ENCODE results near the gene BOK. TPM values are rescaled to one million over a fixed set of nuclear protein-coding genes. Genes with fewer than 3 reads are reported as not detected.

Gene BOK
- polyA plus RNA-seq, 3 donors: 0.05 TPM; not detected in 2

- Mint-ChIP-seq H3K36me3 (peaks cover 2% of the 10 kb centered on the region in 2 donors), H3K27me3 (ENCODE audit: low read depth in 3 of 3) (peaks cover 24 to 31% (median 26%) of the 10 kb centered on the region in 3 donors), H3K9me3 (peaks cover 0 to 6% (median 4%) of the 10 kb centered on the region in 7 donors), H3K27ac (no peak overlapping the region), H3K4me3 (no peak overlapping the region), H3K4me1 (peaks cover 5% of the 10 kb centered on the region)
- DNase-seq: no peak
- no peak overlapping the region for H3K9ac ChIP-seq (ENCODE audit: insufficient read depth, low read length, poor library complexity, severe bottlenecking)
- H3K4me2 ChIP-seq (replicated peaks; ENCODE audit: extremely low read depth, low read length, poor library complexity, severe bottlenecking): no peak overlapping the region
- H4K20me1 ChIP-seq (ENCODE audit: insufficient read depth, low read length): no peaks in the 10 kb centered on the region
- H3K36me3 ChIP-seq (replicated peaks in 1 of 2; ENCODE audit: control insufficient read depth in 1 of 2, insufficient read depth in 2 of 2, low read length in 2 of 2): no peaks in the 10 kb centered on the region
- no peak overlapping the region for H2AFZ ChIP-seq (ENCODE audit: insufficient read depth, low read depth, low read length, poor library complexity, severe bottlenecking)
- H3K27ac ChIP-seq (ENCODE audit: low read depth in 1 of 2, low read length in 2 of 2): no peak overlapping the region
- no peaks in the 10 kb centered on the region for H3K9me3 ChIP-seq (replicated peaks in 1 of 2; ENCODE audit: control insufficient read depth in 1 of 2, insufficient read depth in 1 of 2, low read length in 2 of 2)
- peaks cover 0 to 20% of the 10 kb centered on the region in 2 donors for H3K27me3 ChIP-seq (ENCODE audit: control insufficient read depth in 2 of 2, insufficient read depth in 2 of 2, low read length in 2 of 2)
- no peaks in the 10 kb centered on the region for H3K79me2 ChIP-seq (ENCODE audit: insufficient read depth, low read length)
- WGBS (ENCODE audit: insufficient coverage): 88% methylated on average over 10 of the region's 13 CpGs
- H3K4me3 ChIP-seq (replicated peaks in 1 of 3; ENCODE audit: low read depth in 2 of 3, low read length in 3 of 3): no peak overlapping the region
- intact Hi-C loops (cut with micrococcal nuclease): no loop called here
- TF ChIP-seq, protein P1, sequence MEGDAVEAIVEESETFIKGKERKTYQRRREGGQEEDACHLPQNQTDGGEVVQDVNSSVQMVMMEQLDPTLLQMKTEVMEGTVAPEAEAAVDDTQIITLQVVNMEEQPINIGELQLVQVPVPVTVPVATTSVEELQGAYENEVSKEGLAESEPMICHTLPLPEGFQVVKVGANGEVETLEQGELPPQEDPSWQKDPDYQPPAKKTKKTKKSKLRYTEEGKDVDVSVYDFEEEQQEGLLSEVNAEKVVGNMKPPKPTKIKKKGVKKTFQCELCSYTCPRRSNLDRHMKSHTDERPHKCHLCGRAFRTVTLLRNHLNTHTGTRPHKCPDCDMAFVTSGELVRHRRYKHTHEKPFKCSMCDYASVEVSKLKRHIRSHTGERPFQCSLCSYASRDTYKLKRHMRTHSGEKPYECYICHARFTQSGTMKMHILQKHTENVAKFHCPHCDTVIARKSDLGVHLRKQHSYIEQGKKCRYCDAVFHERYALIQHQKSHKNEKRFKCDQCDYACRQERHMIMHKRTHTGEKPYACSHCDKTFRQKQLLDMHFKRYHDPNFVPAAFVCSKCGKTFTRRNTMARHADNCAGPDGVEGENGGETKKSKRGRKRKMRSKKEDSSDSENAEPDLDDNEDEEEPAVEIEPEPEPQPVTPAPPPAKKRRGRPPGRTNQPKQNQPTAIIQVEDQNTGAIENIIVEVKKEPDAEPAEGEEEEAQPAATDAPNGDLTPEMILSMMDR (IDR thresholded peaks at IDR 0.05): no peak
- peaks cover 6 to 8% of the 10 kb centered on the region in 2 donors for H3K4me1 ChIP-seq (ENCODE audit: control insufficient read depth in 1 of 2, insufficient read depth in 2 of 2, low read length in 2 of 2)
Measured at GRCh38 chr2:241535871-241536655, 22.5 kb upstream of the BOK start.

- Mint-ChIP-seq H3K27me3 (ENCODE audit: low read depth in 3 of 3) (peaks cover 40 to 55% (median 44%) of the 10 kb centered on the region in 3 donors), H3K9me3 (peaks cover 0 to 11% (median 5%) of the 10 kb centered on the region in 7 donors), H3K4me1 (peaks cover 5% of the 10 kb centered on the region), H3K27ac (no peak overlapping the region), H3K36me3 (peaks cover 2% of the 10 kb centered on the region in 2 donors), H3K4me3 (peak overlapping the region in 1 of 2 donors; percentile 32)
- Histone ChIP-seq H3K4me1 (ENCODE audit: control insufficient read depth in 1 of 2, insufficient read depth in 2 of 2, low read length in 2 of 2) (peaks cover 6 to 12% of the 10 kb centered on the region in 2 donors), H3K9ac (ENCODE audit: insufficient read depth, low read length, poor library complexity, severe bottlenecking) (no peak overlapping the region), H2AFZ (ENCODE audit: insufficient read depth, low read depth, low read length, poor library complexity, severe bottlenecking) (no peak overlapping the region), H3K27me3 (ENCODE audit: control insufficient read depth in 2 of 2, insufficient read depth in 2 of 2, low read length in 2 of 2) (peaks cover 3 to 41% of the 10 kb centered on the region in 2 donors), H3K4me3 (replicated peaks in 1 of 3; ENCODE audit: low read depth in 2 of 3, low read length in 3 of 3) (no peak overlapping the region), H3K9me3 (replicated peaks in 1 of 2; ENCODE audit: control insufficient read depth in 1 of 2, insufficient read depth in 1 of 2, low read length in 2 of 2) (peaks cover 0 to 7% of the 10 kb centered on the region in 2 donors), H3K79me2 (ENCODE audit: insufficient read depth, low read length) (no peaks in the 10 kb centered on the region), H3K36me3 (replicated peaks in 1 of 2; ENCODE audit: control insufficient read depth in 1 of 2, insufficient read depth in 2 of 2, low read length in 2 of 2) (no peaks in the 10 kb centered on the region), H3K4me2 (replicated peaks; ENCODE audit: extremely low read depth, low read length, poor library complexity, severe bottlenecking) (no peak overlapping the region), H3K27ac (ENCODE audit: low read depth in 1 of 2, low read length in 2 of 2) (no peak overlapping the region), H4K20me1 (ENCODE audit: insufficient read depth, low read length) (no peaks in the 10 kb centered on the region)
- WGBS (ENCODE audit: insufficient coverage): 92% methylated on average over 12 of the region's 15 CpGs
- no peak for DNase-seq
- intact Hi-C loops (cut with micrococcal nuclease): no loop called here
- TF ChIP-seq, protein P1 (IDR thresholded peaks at IDR 0.05): no peak
Measured at GRCh38 chr2:241538838-241539615, 19.5 kb upstream of the BOK start.
